NOMO-1 treated with DMSO at 0.1 percent for 48 hours (cell line): Measurements from ENCODE around the gene TAF4.

Source experiments
- DNase-seq: peaks from one replicate; lab custom pipeline; 2025; ENCODE audit not compliant: unreplicated experiment; lab: John Stamatoyannopoulos, UW

TAF4 gene

GRCh38 chr20:62045529-62046285, 20.0 kb downstream of the TAF4 start:
- no peak for DNase-seq

GRCh38 chr20:62045118-62045517, 20.6 kb downstream of the TAF4 start:
- no peak for DNase-seq

- no peak for DNase-seq
These were observed 21.1 kb downstream of the TAF4 start for GRCh38 chr20:62044631-62045030.

GRCh38 chr20:62043131-62043914, 22.4 kb downstream of the TAF4 start:
- DNase-seq, result no peak

- no peak for DNase-seq
These were observed 23.5 kb downstream of the TAF4 start for GRCh38 chr20:62042025-62042820.

GRCh38 chr20:62040933-62041332, 24.7 kb downstream of the TAF4 start:
- DNase-seq, result no peak

GRCh38 chr20:62040381-62040922, 25.2 kb downstream of the TAF4 start:
- DNase-seq, result no peak

GRCh38 chr20:62039738-62040137, 25.9 kb downstream of the TAF4 start:
- DNase-seq, result no peak

- no peak for DNase-seq
These were observed 32.9 kb downstream of the TAF4 start for GRCh38 chr20:62032609-62033368.

- DNase-seq, result no peak
These were observed 34.1 kb downstream of the TAF4 start for GRCh38 chr20:62031462-62032092.

GRCh38 chr20:62030834-62031434, 34.7 kb downstream of the TAF4 start:
- peak; percentile 9 for DNase-seq

GRCh38 chr20:62030357-62030756, 35.3 kb downstream of the TAF4 start:
- DNase-seq, result no peak

- no peak for DNase-seq
These were observed 35.7 kb downstream of the TAF4 start for GRCh38 chr20:62029949-62030348.

GRCh38 chr20:62029296-62029695, 36.4 kb downstream of the TAF4 start:
- no peak for DNase-seq

- no peak for DNase-seq
These were observed 37.3 kb downstream of the TAF4 start for GRCh38 chr20:62028384-62028783.

- DNase-seq, result no peak
These were observed 37.9 kb downstream of the TAF4 start for GRCh38 chr20:62027698-62028321.

- DNase-seq, result no peak
These were observed 38.6 kb downstream of the TAF4 start for GRCh38 chr20:62027116-62027515.

- no peak for DNase-seq
These were observed 39.2 kb downstream of the TAF4 start for GRCh38 chr20:62026564-62026856.

- DNase-seq, result no peak
These were observed 39.7 kb downstream of the TAF4 start for GRCh38 chr20:62025832-62026563.
